ENCODE measurements around the gene TMOD1. TPM values are rescaled to one million over a fixed set of nuclear protein-coding genes. Genes with fewer than 3 reads are reported as not detected.

TMOD1 gene
- total and polyA plus RNA-seq, 9 of the 15 experiments (the other 6 are each of a cell fraction or from before 2014, with no cell fraction given) = 7.1 to 41.2 (median 14.2) TPM

DNA sequence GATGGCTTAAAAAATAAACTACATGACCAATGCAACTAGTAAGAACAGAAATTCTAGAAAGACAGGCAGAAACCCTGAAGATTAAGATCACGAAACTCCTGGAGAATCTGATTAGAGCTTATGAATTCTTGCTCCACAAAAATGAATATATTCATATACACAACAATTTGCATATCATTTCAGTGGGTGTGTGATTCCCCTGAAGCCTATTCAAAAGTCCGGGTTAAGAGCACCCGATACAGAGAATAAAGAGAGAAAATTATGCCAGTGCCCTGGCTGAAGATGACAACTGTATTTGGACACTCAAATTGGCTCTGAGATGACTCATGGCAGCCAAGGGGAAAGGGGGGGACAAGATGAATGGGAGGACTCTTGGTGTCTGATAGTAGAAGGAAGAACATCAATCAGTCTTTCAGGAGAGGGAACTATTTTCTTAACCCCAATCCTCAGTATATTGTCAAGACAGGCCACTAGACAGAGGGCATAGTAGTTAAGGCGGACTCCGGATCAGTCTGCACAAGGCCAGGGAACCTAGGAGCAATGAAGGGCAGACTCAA lies 6.0 kb downstream of the TMOD1 start (continued):
- TF ChIP-seq, protein P1, sequence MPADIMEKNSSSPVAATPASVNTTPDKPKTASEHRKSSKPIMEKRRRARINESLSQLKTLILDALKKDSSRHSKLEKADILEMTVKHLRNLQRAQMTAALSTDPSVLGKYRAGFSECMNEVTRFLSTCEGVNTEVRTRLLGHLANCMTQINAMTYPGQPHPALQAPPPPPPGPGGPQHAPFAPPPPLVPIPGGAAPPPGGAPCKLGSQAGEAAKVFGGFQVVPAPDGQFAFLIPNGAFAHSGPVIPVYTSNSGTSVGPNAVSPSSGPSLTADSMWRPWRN (IDR thresholded peaks at IDR 0.05; ENCODE audit: low read depth) = no peak
- no peak for TF ChIP-seq ADNP (tag; IDR thresholded peaks at IDR 0.05)
- TF ChIP-seq POLR2AphosphoS5 (IDR thresholded peaks at IDR 0.05; ENCODE audit: control insufficient read depth, insufficient read depth, low read depth, low read length) = peak; percentile 34; the same call in 1 of the 2 replicates
- TF ChIP-seq, protein P2, sequence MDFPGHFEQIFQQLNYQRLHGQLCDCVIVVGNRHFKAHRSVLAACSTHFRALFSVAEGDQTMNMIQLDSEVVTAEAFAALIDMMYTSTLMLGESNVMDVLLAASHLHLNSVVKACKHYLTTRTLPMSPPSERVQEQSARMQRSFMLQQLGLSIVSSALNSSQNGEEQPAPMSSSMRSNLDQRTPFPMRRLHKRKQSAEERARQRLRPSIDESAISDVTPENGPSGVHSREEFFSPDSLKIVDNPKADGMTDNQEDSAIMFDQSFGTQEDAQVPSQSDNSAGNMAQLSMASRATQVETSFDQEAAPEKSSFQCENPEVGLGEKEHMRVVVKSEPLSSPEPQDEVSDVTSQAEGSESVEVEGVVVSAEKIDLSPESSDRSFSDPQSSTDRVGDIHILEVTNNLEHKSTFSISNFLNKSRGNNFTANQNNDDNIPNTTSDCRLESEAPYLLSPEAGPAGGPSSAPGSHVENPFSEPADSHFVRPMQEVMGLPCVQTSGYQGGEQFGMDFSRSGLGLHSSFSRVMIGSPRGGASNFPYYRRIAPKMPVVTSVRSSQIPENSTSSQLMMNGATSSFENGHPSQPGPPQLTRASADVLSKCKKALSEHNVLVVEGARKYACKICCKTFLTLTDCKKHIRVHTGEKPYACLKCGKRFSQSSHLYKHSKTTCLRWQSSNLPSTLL (IDR thresholded peaks at IDR 0.05) = no peak
- TF ChIP-seq, protein P3, sequence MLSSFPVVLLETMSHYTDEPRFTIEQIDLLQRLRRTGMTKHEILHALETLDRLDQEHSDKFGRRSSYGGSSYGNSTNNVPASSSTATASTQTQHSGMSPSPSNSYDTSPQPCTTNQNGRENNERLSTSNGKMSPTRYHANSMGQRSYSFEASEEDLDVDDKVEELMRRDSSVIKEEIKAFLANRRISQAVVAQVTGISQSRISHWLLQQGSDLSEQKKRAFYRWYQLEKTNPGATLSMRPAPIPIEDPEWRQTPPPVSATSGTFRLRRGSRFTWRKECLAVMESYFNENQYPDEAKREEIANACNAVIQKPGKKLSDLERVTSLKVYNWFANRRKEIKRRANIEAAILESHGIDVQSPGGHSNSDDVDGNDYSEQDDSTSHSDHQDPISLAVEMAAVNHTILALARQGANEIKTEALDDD (IDR thresholded peaks at IDR 0.05) = peak; percentile 41; the same call in 1 of the 2 replicates
- peak; percentile 54 for TF ChIP-seq ARID1B (IDR thresholded peaks at IDR 0.05)
- peak; percentile 53; the same call in 1 of the 2 replicates for TF ChIP-seq JUN (IDR thresholded peaks at IDR 0.05; ENCODE audit: borderline replicate concordance, low read depth, low read length)
- no peak for TF ChIP-seq JUN (CRISPR knock-in tag; IDR thresholded peaks at IDR 0.05; ENCODE audit: borderline replicate concordance)
- peak; percentile 70 for TF ChIP-seq PKNOX1 (IDR thresholded peaks at IDR 0.05)
- TF ChIP-seq SIN3B (IDR thresholded peaks at IDR 0.05; ENCODE audit: low read depth) = no peak
- no peak for TF ChIP-seq ZHX1 (conservative IDR thresholded peaks at IDR 0.05; ENCODE audit: low read length)
- no peak for TF ChIP-seq RHOXF2B (CRISPR knock-in tag; conservative IDR thresholded peaks at IDR 0.05)
- TF ChIP-seq ILK (tag; IDR thresholded peaks at IDR 0.05; ENCODE audit: borderline replicate concordance, low read depth) = no peak
- TF ChIP-seq COPS2 (conservative IDR thresholded peaks at IDR 0.05) = no peak
- no peak for TF ChIP-seq PHB (CRISPR knock-in tag; IDR thresholded peaks at IDR 0.05)
- TF ChIP-seq PBX2 (CRISPR knock-in tag; IDR thresholded peaks at IDR 0.05; ENCODE audit: low read depth) = no peak
- peak; percentile 93 for TF ChIP-seq PBX2 (tag; conservative IDR thresholded peaks at IDR 0.05; ENCODE audit: low read depth)
- TF ChIP-seq DPF2 (IDR thresholded peaks at IDR 0.05) = peak; percentile 71
- no peak for TF ChIP-seq RBFOX2 (IDR thresholded peaks at IDR 0.05; ENCODE audit: low read depth, low read length)

Measured in K562 (cell line).